ENCODE results near the gene CRLF2.

The CRLF2 gene

GRCh38 chrX:1224954-1225353, 12.5 kb upstream of the CRLF2 start:
- no peaks in the 10 kb centered on the region for H3K79me2 ChIP-seq (ENCODE audit: insufficient read depth, low read length)
- no peak overlapping the region for H3K27ac ChIP-seq (ENCODE audit: low read depth, low read length, poor library complexity, severe bottlenecking)
- H3K4me3 ChIP-seq (ENCODE audit: low read depth, low read length, poor library complexity, severe bottlenecking) = no peak overlapping the region
- H3K9me2 ChIP-seq (ENCODE audit: low read depth, low read length) = no peaks in the 10 kb centered on the region
- H3K9me3 ChIP-seq (ENCODE audit: low read length) = no peaks in the 10 kb centered on the region
- H3K27me3 ChIP-seq (ENCODE audit: insufficient read depth, low read length) = no peaks in the 10 kb centered on the region
- no peak overlapping the region for H3K4me2 ChIP-seq (ENCODE audit: low read length)
- H4K20me1 ChIP-seq (ENCODE audit: insufficient read depth, low read length) = no peaks in the 10 kb centered on the region
- TF ChIP-seq CTCF (IDR thresholded peaks at IDR 0.05; ENCODE audit: low read length) (no peak), EZH2 (IDR thresholded peaks at IDR 0.05; ENCODE audit: borderline replicate concordance, low read length) (no peak)
- H2AFZ ChIP-seq (ENCODE audit: low read length) = no peak overlapping the region
- no peaks in the 10 kb centered on the region for H3K36me3 ChIP-seq (ENCODE audit: insufficient read depth, low read length)
- no peak overlapping the region for H3K9ac ChIP-seq (ENCODE audit: low read length)
- no peaks in the 10 kb centered on the region for H3F3A ChIP-seq (ENCODE audit: insufficient read depth, low read length)
- H3K4me1 ChIP-seq (ENCODE audit: insufficient read depth, low read length, severe bottlenecking) = no peaks in the 10 kb centered on the region

DNA sequence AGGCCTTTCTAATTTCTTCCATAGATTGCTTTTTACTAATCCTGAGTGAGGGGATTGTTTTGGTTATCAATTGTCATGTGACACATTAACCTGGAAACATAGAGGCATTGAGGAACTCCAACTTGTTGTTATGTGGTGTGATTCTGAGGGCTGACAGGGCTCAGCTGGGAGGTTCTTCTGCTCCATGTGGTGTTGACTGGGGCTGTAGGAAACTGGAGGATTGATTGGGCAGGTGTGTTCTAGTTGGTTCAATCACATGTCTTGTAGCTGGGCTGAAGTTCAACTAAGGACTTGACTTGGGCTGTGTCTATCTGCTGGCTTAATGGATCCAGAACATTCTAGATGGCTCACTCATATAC, 10.8 kb upstream of the CRLF2 start:
- Histone ChIP-seq H3K4me3 (ENCODE audit: low read depth, low read length, poor library complexity, severe bottlenecking) (no peak overlapping the region), H4K20me1 (ENCODE audit: insufficient read depth, low read length) (no peaks in the 10 kb centered on the region), H3F3A (ENCODE audit: insufficient read depth, low read length) (no peaks in the 10 kb centered on the region), H3K27ac (ENCODE audit: low read depth, low read length, poor library complexity, severe bottlenecking) (no peak overlapping the region), H3K9ac (ENCODE audit: low read length) (no peak overlapping the region), H2AFZ (ENCODE audit: low read length) (no peak overlapping the region), H3K4me1 (ENCODE audit: insufficient read depth, low read length, severe bottlenecking) (no peaks in the 10 kb centered on the region), H3K4me2 (ENCODE audit: low read length) (no peak overlapping the region), H3K9me2 (ENCODE audit: low read depth, low read length) (no peaks in the 10 kb centered on the region), H3K9me3 (ENCODE audit: low read length) (no peaks in the 10 kb centered on the region), H3K27me3 (ENCODE audit: insufficient read depth, low read length) (no peaks in the 10 kb centered on the region), H3K79me2 (ENCODE audit: insufficient read depth, low read length) (no peaks in the 10 kb centered on the region), H3K36me3 (ENCODE audit: insufficient read depth, low read length) (no peaks in the 10 kb centered on the region)
- no peak for TF ChIP-seq CTCF (IDR thresholded peaks at IDR 0.05; ENCODE audit: low read length)
- TF ChIP-seq EZH2 (IDR thresholded peaks at IDR 0.05; ENCODE audit: borderline replicate concordance, low read length) = no peak

DNA sequence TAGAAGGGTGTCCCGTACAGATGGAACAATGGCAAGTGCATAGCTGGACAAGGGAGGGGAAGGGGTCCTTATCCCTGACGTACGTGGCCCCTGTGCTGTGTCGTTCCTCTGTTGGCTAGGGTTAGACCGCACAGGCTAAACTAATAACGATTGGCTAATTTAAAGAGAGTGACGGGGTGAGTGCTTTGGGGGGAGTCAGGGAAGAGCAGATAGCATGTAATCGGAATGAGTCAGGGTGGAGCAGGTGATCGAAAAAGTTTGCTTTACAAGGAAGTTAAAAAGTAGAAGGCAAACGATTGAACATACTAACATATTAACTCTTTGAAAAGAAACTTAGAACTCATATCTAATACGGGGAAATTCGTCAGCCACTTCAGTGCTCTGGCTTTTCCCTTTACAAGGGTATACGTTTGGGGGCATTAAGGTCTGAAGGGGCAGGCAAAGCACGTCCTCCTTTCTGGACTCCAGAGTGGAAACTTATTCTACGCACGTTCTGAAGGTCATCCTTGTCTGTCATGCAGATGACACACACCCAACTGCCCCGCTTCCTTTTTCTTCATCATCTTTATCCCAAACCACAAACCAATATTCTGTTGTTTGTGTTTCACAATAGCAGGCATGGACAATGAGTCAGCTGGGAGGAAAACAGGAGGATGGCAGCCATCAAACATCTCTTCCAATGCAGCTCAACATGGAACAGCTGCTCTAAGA, 10.2 kb upstream of the CRLF2 start:
- H3K27ac ChIP-seq (ENCODE audit: low read depth, low read length, poor library complexity, severe bottlenecking) = no peak overlapping the region
- H3K4me1 ChIP-seq (ENCODE audit: insufficient read depth, low read length, severe bottlenecking) = no peaks in the 10 kb centered on the region
- no peaks in the 10 kb centered on the region for H3K36me3 ChIP-seq (ENCODE audit: insufficient read depth, low read length)
- H4K20me1 ChIP-seq (ENCODE audit: insufficient read depth, low read length) = no peaks in the 10 kb centered on the region
- no peak overlapping the region for H3K9ac ChIP-seq (ENCODE audit: low read length)
- H2AFZ ChIP-seq (ENCODE audit: low read length) = no peak overlapping the region
- no peaks in the 10 kb centered on the region for H3K9me3 ChIP-seq (ENCODE audit: low read length)
- no peaks in the 10 kb centered on the region for H3F3A ChIP-seq (ENCODE audit: insufficient read depth, low read length)
- no peaks in the 10 kb centered on the region for H3K9me2 ChIP-seq (ENCODE audit: low read depth, low read length)
- H3K79me2 ChIP-seq (ENCODE audit: insufficient read depth, low read length) = no peaks in the 10 kb centered on the region
- no peak overlapping the region for H3K4me2 ChIP-seq (ENCODE audit: low read length)
- TF ChIP-seq EZH2 (IDR thresholded peaks at IDR 0.05; ENCODE audit: borderline replicate concordance, low read length) (no peak), CTCF (IDR thresholded peaks at IDR 0.05; ENCODE audit: low read length) (no peak)
- H3K4me3 ChIP-seq (ENCODE audit: low read depth, low read length, poor library complexity, severe bottlenecking) = no peak overlapping the region
- H3K27me3 ChIP-seq (ENCODE audit: insufficient read depth, low read length) = no peaks in the 10 kb centered on the region

Measured in OCI-LY1 (cell line).